ENCODE measurements around the gene MGAT5B. TPM values are rescaled to one million over a fixed set of nuclear protein-coding genes. Genes with fewer than 3 reads are reported as not detected.

MGAT5B gene
- total RNA-seq, 1 experiment from 2014 or later = 4.9 TPM

- no peak for TF ChIP-seq EZH2 (IDR thresholded peaks at IDR 0.05; ENCODE audit: low read length, unreplicated experiment)
- TF ChIP-seq EZH2phosphoT487 (IDR thresholded peaks at IDR 0.05; ENCODE audit: borderline replicate concordance, low read length) = no peak
- TF ChIP-seq CTCF (conservative IDR thresholded peaks at IDR 0.05; ENCODE audit: low read depth, low read length) = no peak
- Histone ChIP-seq H3K4me1 (ENCODE audit: insufficient read depth, low read length) (peaks cover 6% of the 10 kb centered on the region), H3K36me3 (ENCODE audit: low read depth, low read length) (no peaks in the 10 kb centered on the region), H3K27me3 (ENCODE audit: low read length) (no peaks in the 10 kb centered on the region), H3K9me3 (ENCODE audit: low read length) (no peaks in the 10 kb centered on the region), H3K79me2 (ENCODE audit: low read length) (no peaks in the 10 kb centered on the region), H4K20me1 (ENCODE audit: low read length) (no peaks in the 10 kb centered on the region), H3K4me2 (ENCODE audit: low read length) (no peak overlapping the region), H3K27ac (ENCODE audit: low read length) (no peak overlapping the region), H3K9ac (ENCODE audit: low read length) (no peak overlapping the region), H3K4me3 (ENCODE audit: low read length) (no peak overlapping the region), H2AFZ (ENCODE audit: low read length) (no peak overlapping the region), H3K9me2 (replicated peaks; ENCODE audit: low read length) (no peaks in the 10 kb centered on the region), H3F3A (ENCODE audit: low read length, unreplicated experiment) (peaks cover 3% of the 10 kb centered on the region)
- CTCF ChIA-PET = no interaction called here
- DNase-seq (no peak), ATAC-seq (no peak)
- BruUV-seq (replicated peaks) = no TSS peak
- intact Hi-C loops (cut with micrococcal nuclease) = no loop called here
- POLR2A ChIA-PET (ENCODE audit: unreplicated experiment) = no interaction called here
Measured at GRCh38 chr17:76930107-76930506, 61.9 kb downstream of the MGAT5B start.

GRCh38 chr17:76932402-76933333 is 64.5 kb downstream of the MGAT5B start:
- ChIA-PET POLR2A (ENCODE audit: unreplicated experiment) (no interaction called here), CTCF (no interaction called here)
- Histone ChIP-seq H3K36me3 (ENCODE audit: low read depth, low read length) (no peaks in the 10 kb centered on the region), H2AFZ (ENCODE audit: low read length) (no peak overlapping the region), H4K20me1 (ENCODE audit: low read length) (no peaks in the 10 kb centered on the region), H3K9me2 (replicated peaks; ENCODE audit: low read length) (no peaks in the 10 kb centered on the region), H3K79me2 (ENCODE audit: low read length) (no peaks in the 10 kb centered on the region), H3K9me3 (ENCODE audit: low read length) (no peaks in the 10 kb centered on the region), H3K4me2 (ENCODE audit: low read length) (no peak overlapping the region), H3K9ac (ENCODE audit: low read length) (no peak overlapping the region), H3K27ac (ENCODE audit: low read length) (no peak overlapping the region), H3F3A (ENCODE audit: low read length, unreplicated experiment) (peaks cover 3% of the 10 kb centered on the region), H3K4me3 (ENCODE audit: low read length) (no peak overlapping the region), H3K4me1 (ENCODE audit: insufficient read depth, low read length) (peaks cover 10% of the 10 kb centered on the region), H3K27me3 (ENCODE audit: low read length) (no peaks in the 10 kb centered on the region)
- ATAC-seq (no peak), DNase-seq (no peak)
- TF ChIP-seq EZH2 (IDR thresholded peaks at IDR 0.05; ENCODE audit: low read length, unreplicated experiment) = no peak
- no peak for TF ChIP-seq CTCF (conservative IDR thresholded peaks at IDR 0.05; ENCODE audit: low read depth, low read length)
- no peak for TF ChIP-seq EZH2phosphoT487 (IDR thresholded peaks at IDR 0.05; ENCODE audit: borderline replicate concordance, low read length)
- intact Hi-C loops (cut with micrococcal nuclease) = no loop called here
- no TSS peak for BruUV-seq (replicated peaks)
